Esophagus muscularis mucosa (tissue), 4 donors: Measurements from ENCODE around the gene JMJD7. TPM values are rescaled to one million over a fixed set of nuclear protein-coding genes. Genes with fewer than 3 reads are reported as not detected.
"Not testable (repeated sequence)": the region's sequence is repeated elsewhere in the genome, so short reads cannot be mapped to it uniquely, and the experiment has no call there.

Experiments used
- DNase-seq: peaks from one replicate; pipeline ENCODE4 v3.0.0-alpha.2; 2017; ENCODE audit errors: extremely low spot score
- H3K27ac ChIP-seq, 4 donors: fragments of 200-600 bp; sonication (generic); replicated peaks in 1 of 4; 1 replicate in 3 of 4; 2 replicates in 1 of 4; pipeline ENCODE4 v1.5.1; 2016 to 2019; ENCODE audit warnings: mild to moderate bottlenecking in 1 of 4
- H3K27me3 ChIP-seq, 4 donors: fragments of 200-600 bp; sonication (generic); one replicate each; pipeline versions ENCODE4 v1.5.1 to v1.6.0; 2016 to 2019
- H3K36me3 ChIP-seq, 4 donors: fragments of 200-600 bp; sonication (generic); one replicate each; pipeline ENCODE4 v1.5.1; 2016 to 2019
- H3K4me1 ChIP-seq, 4 donors: fragments of 200-600 bp; sonication (generic); one replicate each; pipeline ENCODE4 v1.5.1; 2016 to 2019
- H3K4me3 ChIP-seq, 4 donors: fragments of 200-600 bp; sonication (generic); 1 replicate in 2 of 4; 2 replicates in 2 of 4; pipeline ENCODE4 v1.5.1; 2016 to 2019; ENCODE audit warnings: mild to moderate bottlenecking in 4 of 4, moderate library complexity in 1 of 4
- H3K9me3 ChIP-seq, 4 donors: fragments of 200-600 bp; sonication (generic); 1 replicate in 3 of 4; 2 replicates in 1 of 4; pipeline ENCODE4 v1.5.1; 2016 to 2019
- CTCF ChIP-seq, 3 experiments: fragments of 200-600 bp in 2 of 3; fragments of 450-650 bp in 1 of 3; sonication (generic) in 2 of 3; IDR thresholded peaks; one replicate each; pipeline ENCODE4 v1.5.1; 2017 to 2019; ENCODE audit warnings: antibody characterized with exemption in 3 of 3, mild to moderate bottlenecking in 2 of 3, moderate library complexity in 1 of 3
- EP300 ChIP-seq: sonication (generic); formaldehyde crosslinking; IDR thresholded peaks from one replicate; pipeline ENCODE4 v1.6.1; 2017; ENCODE audit warnings: antibody characterized with exemption
- POLR2A ChIP-seq: fragments of 450-650 bp; IDR thresholded peaks from one replicate; pipeline ENCODE4 v1.6.1; 2017; ENCODE audit warnings: antibody characterized with exemption, moderate library complexity, mild to moderate bottlenecking, low read depth
- POLR2AphosphoS5 ChIP-seq, 2 donors: sonication (generic); formaldehyde crosslinking; IDR thresholded peaks; one replicate each; pipeline ENCODE4 v1.6.1; 2017; ENCODE audit warnings: antibody characterized with exemption in 2 of 2
- WGBS: methylation state at CpG from one replicate; pipeline ENCODE4 v1.1.5; 2018; 5-methylcytosine and 5-hydroxymethylcytosine counted together
- intact Hi-C: fragments of 100-400 bp; cut with DNase I; formaldehyde crosslinking; loops from one replicate; pipeline ENCODE4 v1.15.1; 2023
- total RNA-seq, 4 donors: library from RNA; depleted of rRNA; stranded (reverse); fragments of >200 nt; gene quantifications; one replicate each; pipeline versions ENCODE4 v1.1.0 to v1.2.1, GENCODE V29; 2016

Gene JMJD7
- total RNA-seq, 4 donors from 2014 or later = 6.2 to 9.6 (median 7.5) TPM

GRCh38 chr15:41828807-41829141 lies 882 bp downstream of the JMJD7 start:
- Histone ChIP-seq H3K4me1 (peaks cover 22 to 35% (median 28%) of the 10 kb centered on the region in 4 donors), H3K9me3 (no peaks in the 10 kb centered on the region), H3K4me3 (peak overlapping the region; percentile 74 to 79 (median 77)), H3K27me3 (no peaks in the 10 kb centered on the region), H3K36me3 (peaks cover 17 to 48% (median 30%) of the 10 kb centered on the region in 4 donors), H3K27ac (peak overlapping the region; percentile 84 to 94 (median 88))
- TF ChIP-seq EP300 = no peak
- intact Hi-C loops = loop anchor here (5.0 kb wide), 1 partner anchor 64 kb away; the partner anchor contains the start of gene SPTBN5
- 18% methylated on average over 6 of the region's 6 CpGs for WGBS
- no peak for DNase-seq

- Histone ChIP-seq H3K27ac (no peak overlapping the region), H3K9me3 (no peaks in the 10 kb centered on the region), H3K4me3 (no peak overlapping the region), H3K36me3 (peaks cover 4 to 46% (median 20%) of the 10 kb centered on the region in 4 donors), H3K4me1 (peaks cover 22 to 35% (median 28%) of the 10 kb centered on the region in 4 donors), H3K27me3 (no peaks in the 10 kb centered on the region)
- intact Hi-C loops = loop anchor here (5.0 kb wide), 1 partner anchor 62 kb away; the partner anchor contains the start of gene SPTBN5
- TF ChIP-seq EP300 (no peak), CTCF (IDR thresholded peaks at IDR 0.05) (no peak), POLR2AphosphoS5 (IDR thresholded peaks at IDR 0.05) (no peak), POLR2A (no peak)
- WGBS = 95% methylated on average over 10 of the region's 13 CpGs
- DNase-seq = no peak
Measured at GRCh38 chr15:41829959-41830646, 2.2 kb downstream of the JMJD7 start.

- H3K27me3 ChIP-seq, H3K27ac ChIP-seq, H3K4me3 ChIP-seq, DNase-seq, intact Hi-C loops, H3K9me3 ChIP-seq: not testable (repeated sequence)
- 76% methylated on average over 4 of the region's 4 CpGs for WGBS
- Histone ChIP-seq H3K4me1 (peaks cover 22 to 41% (median 28%) of the 10 kb centered on the region in 4 donors), H3K36me3 (peaks cover 3 to 50% (median 14%) of the 10 kb centered on the region in 4 donors)
Measured at GRCh38 chr15:41831291-41831690, 3.4 kb downstream of the JMJD7 start.

GRCh38 chr15:41832208-41832607 lies 4.3 kb downstream of the JMJD7 start:
- Histone ChIP-seq H3K4me1 (peaks cover 21 to 37% (median 25%) of the 10 kb centered on the region in 4 donors), H3K27me3 (no peaks in the 10 kb centered on the region), H3K27ac (no peak overlapping the region), H3K9me3 (no peaks in the 10 kb centered on the region), H3K36me3 (peaks cover 4 to 59% (median 22%) of the 10 kb centered on the region in 4 donors), H3K4me3 (no peak overlapping the region)
- WGBS = 88% methylated on average over 5 of the region's 10 CpGs
- intact Hi-C loops = no loop called here
- no peak for DNase-seq
- TF ChIP-seq POLR2A (no peak), POLR2AphosphoS5 (IDR thresholded peaks at IDR 0.05) (no peak), CTCF (IDR thresholded peaks at IDR 0.05) (no peak), EP300 (no peak)

- TF ChIP-seq POLR2A = no peak
- TF ChIP-seq POLR2AphosphoS5 (IDR thresholded peaks at IDR 0.05) = no peak
- TF ChIP-seq EP300 = no peak
- DNase-seq = no peak
- Histone ChIP-seq H3K4me1 (peaks cover 17 to 32% (median 22%) of the 10 kb centered on the region in 4 donors), H3K4me3 (no peak overlapping the region), H3K27ac (no peak overlapping the region), H3K27me3 (no peaks in the 10 kb centered on the region), H3K36me3 (peaks cover 4 to 63% (median 25%) of the 10 kb centered on the region in 4 donors), H3K9me3 (no peaks in the 10 kb centered on the region)
- 80% methylated on average over 3 of the region's 3 CpGs for WGBS
- intact Hi-C loops = no loop called here
Measured at GRCh38 chr15:41832875-41833274, 5.0 kb downstream of the JMJD7 start.

- H3K9me3 ChIP-seq = no peaks in the 10 kb centered on the region
- H3K27me3 ChIP-seq = no peaks in the 10 kb centered on the region
- H3K4me3 ChIP-seq = no peak overlapping the region
- intact Hi-C loops = no loop called here
- TF ChIP-seq EP300 = no peak
- TF ChIP-seq CTCF (IDR thresholded peaks at IDR 0.05) = no peak
- TF ChIP-seq POLR2A = no peak
- TF ChIP-seq POLR2AphosphoS5 (IDR thresholded peaks at IDR 0.05) = no peak
- H3K4me1 ChIP-seq = peaks cover 10 to 24% (median 16%) of the 10 kb centered on the region in 4 donors
- no peak for DNase-seq
- WGBS = 100% methylated on average over 1 of the region's 3 CpGs
- no peak overlapping the region for H3K27ac ChIP-seq
- H3K36me3 ChIP-seq = peaks cover 4 to 68% (median 30%) of the 10 kb centered on the region in 4 donors
Measured at GRCh38 chr15:41834096-41834495, 6.2 kb downstream of the JMJD7 start.
